Measurements from ENCODE around the gene TAS2R1.
A peak's percentile ranks its signal among the peaks of the same experiment; 100 is the strongest.

TAS2R1 gene, protein sequence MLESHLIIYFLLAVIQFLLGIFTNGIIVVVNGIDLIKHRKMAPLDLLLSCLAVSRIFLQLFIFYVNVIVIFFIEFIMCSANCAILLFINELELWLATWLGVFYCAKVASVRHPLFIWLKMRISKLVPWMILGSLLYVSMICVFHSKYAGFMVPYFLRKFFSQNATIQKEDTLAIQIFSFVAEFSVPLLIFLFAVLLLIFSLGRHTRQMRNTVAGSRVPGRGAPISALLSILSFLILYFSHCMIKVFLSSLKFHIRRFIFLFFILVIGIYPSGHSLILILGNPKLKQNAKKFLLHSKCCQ

DNA sequence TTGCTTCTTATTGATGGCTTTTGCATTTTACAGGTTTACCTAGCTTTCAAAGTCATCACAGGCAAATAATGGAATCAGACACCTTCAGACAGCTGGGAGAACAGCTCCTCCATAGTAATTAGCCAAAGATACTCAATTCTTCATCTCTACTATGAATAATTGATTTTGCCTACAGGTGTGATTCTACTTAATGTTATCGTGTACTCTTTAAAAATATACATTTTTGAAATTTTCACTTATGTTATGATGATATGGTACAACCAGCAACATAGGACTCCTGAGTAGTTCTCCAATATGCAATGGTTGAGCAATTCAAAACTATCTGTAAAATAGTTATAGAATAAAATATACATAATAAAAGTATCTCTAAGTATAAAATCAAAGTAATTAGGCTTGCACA is at the start of gene TAS2R1:
TSS of gene TAS2R1 (minus strand) at position 101 of the 400 bp plus-strand sequence. CDS start 319 bp downstream, outside the sequence.
- peak; percentile 82 to 87 for DNase-seq

DNA sequence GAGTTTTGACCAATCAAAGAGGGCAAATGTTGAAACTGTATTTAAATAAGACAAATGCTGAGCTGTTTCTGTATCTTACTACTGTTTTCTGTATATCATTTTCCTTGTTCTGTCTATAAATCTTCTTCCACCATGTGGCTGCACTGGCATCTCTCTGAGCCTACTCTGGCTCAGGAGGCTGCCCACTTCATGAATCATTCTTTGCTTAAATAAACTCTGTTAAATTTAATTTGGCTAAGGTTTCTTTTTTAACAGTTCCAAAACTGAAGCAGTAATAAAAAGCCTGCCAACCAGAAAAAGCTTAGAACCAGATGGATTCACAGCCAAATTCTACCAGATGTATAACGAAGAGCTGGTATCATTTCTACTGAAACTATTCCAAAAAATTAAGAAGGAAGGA is 40.2 kb upstream of the TAS2R1 start:
- DNase-seq: no peak

DNA sequence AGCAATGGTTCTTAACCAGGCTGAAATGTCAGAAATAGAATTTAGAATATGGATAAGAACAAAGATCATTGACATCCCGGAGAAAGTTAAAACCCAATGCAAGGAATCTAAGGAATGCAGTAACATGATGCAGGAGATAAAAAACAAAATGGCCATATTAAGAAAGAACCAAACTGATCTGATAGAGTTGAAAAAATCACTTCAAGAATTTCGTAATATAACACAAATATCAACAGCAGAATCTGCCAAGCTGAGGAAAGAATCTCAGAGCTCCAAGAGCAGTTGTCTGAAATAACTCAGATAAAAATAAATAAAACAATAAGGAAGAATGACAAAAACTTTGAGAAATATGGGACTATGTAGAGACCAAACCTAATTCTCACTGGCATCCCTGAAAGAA is 37.8 kb upstream of the TAS2R1 start:
- no peak for DNase-seq

DNA sequence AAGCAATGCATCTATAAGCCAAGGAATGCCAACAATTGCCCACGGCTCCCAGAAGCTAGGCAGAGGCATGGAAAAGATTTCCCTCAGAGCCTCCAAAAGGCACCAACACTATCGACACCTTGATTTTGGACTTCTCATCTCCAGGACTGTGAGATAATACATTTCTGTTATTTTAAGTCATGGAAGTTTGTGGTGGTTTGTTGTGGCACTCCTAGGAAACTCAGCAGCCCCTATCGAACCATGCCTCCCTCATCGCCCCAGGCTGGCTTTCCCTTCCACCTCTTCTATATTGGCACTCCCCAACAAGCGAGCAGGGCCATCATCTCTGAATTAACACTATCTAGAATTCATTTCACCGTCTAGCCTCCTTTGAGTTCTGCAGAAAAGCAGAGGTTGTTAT is 33.7 kb upstream of the TAS2R1 start:
- DNase-seq: no peak

DNA sequence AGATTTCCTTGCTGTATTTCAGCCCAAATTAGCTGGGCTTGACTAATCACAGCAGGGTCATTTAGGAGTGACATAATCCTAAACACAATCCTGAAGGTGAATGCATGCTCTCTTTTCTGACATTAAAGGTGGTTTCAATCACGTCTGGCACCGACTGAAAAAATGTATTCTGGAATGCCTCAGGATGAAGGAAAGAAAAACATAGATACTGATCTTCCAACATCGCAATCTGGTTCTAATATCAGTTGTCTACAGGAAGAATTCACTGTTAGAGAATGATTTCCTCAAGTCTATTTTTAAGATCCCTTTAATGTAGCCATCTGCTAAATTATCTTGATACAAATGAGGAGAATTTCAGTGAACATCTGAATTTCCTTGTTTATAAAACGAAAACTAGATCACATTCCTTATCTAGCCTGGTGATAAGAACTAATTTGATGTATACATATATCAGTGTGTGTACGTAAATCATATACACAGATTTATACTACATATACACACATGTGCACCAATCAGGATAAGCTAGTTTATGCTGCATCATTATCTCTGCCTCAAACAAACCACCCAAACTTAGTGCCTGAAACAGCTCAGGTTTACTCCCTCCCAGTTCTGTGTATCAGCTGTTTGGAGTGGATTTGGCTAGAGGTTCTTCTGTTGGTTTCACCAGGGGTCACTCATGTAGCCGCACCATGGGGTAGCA is 31.3 kb upstream of the TAS2R1 start:
- DNase-seq: no peak

DNA sequence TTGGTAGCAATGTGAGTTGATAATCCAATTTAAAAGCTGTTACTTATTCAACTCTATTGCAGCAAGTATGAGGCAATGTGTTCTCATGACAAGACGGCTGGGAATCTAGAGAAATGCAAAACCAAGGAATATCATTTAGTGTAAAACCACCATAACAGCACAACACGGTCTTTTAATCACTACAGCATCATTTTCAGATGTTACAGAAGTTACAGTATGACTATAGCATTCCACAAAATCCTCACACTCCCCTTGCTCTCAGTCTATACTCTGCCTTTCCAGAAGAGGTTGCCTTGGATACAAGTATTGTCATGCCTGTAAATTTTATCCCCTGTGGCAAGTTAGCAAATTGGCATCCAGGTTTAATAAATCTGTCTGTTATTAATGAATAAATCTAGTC is 28.6 kb upstream of the TAS2R1 start:
- no peak for DNase-seq

DNA sequence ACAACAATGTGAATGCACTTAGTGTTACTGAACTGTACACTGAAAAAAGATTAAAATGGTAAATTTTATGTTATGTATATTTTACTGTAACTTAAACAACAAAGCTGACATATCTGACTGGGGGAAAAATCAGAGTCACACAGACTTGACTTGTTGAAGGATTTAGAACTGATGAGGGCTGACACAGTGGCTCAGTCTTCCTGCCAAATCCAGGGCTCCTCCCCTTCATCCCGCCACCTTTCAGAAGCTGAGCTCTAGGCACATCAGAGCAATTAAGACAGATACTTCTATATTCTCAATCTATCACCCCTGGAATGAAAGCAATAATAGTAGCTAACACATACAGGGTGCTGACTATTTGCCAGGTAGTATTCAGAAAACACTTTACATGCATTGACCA is 27.7 kb upstream of the TAS2R1 start:
- no peak for DNase-seq

DNA sequence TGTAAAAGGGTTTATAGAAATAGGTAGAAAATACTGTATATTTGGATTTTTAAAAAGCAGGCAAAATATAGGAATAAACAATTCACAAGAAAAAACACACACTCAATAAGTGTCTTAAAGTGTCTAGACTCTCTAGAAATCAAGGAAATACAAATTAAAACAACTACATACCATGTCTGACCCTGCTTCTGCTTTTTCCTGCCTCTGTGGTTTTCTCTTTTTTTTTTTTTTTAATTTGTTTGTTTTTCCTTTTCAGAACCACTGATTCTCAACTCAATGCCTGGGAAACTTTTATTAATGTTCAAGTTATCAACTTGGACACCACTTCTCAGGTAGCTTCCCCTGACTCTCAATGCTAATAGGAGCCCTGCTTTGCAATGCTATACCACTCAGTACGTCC is 25.5 kb upstream of the TAS2R1 start:
- DNase-seq: no peak

DNA sequence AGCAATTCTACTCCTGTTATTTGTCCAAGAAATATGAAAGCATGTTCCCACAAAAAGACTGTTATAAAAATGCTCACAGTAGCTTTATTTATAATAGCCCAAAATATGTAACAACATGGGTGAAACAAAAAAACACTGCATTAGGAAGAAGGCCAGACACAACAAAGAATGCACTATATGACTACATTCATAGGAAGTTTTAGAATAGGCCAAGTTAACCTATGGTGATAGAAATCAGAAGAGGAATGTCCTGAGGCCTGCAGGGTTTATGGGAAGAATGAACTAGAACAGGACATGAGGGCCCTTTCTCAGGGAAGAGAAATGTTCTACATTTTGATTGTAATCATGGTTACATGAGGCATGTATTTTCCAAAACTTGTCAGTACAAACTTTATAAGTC is 24.7 kb upstream of the TAS2R1 start:
- DNase-seq: no peak

DNA sequence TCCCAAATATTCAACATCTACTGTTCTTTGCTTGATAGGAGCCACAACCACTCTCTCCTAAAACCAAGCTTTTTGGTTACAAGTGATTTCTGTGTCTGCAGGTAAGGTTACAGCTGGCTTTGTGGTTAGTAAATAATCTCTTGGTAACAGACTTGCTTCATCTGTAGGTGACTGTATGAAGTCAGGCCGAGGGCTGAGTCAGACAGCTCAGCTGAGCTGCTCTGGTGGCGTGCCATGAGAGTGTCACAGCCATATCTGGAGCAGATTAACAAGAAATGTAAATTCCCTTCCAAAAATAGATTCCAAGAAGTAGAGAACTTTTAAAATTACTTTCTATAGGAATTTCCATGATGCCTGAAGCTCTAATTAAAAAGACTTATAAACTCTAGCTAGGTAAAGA is 23.7 kb upstream of the TAS2R1 start:
- peak in 1 of 2 experiments; percentile 17 for DNase-seq

DNA sequence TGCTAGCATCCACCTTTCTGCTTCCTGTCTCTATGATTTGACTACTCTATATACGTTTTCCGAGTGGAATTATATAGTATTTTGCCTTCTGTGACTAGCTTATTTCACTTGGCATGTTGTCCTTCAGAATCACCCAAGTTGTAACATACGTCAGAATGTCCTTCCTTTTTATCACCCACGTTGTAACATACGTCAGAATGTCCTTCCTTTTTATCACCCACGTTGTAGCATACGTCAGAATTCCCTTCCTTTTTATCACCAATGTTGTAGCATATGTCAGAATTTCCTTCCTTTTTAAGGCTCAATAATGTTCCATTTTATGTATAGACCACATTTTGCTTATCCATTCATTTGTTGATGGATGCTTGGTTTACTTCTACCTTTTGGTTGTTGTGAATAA is 22.9 kb upstream of the TAS2R1 start:
- DNase-seq: no peak

DNA sequence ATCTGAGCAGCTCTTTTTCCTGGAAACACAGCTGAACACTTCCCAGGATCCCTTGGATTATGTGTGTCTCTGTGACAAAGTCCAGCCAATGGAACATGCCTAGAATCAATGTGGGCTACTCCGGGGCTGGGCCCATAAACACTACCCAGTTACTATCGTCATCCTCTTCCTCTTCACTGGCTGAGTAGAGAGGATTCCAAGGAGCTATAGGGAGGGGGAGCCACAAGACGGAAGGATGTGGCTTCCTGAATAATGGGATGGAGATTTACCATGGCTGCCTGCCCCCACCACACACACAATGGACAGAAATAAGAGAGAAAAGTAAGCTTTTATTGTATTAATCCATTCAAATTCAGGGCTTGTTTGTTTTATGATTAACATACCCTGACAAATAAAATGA is 22.1 kb upstream of the TAS2R1 start:
- peak; percentile 17 to 31 for DNase-seq

DNA sequence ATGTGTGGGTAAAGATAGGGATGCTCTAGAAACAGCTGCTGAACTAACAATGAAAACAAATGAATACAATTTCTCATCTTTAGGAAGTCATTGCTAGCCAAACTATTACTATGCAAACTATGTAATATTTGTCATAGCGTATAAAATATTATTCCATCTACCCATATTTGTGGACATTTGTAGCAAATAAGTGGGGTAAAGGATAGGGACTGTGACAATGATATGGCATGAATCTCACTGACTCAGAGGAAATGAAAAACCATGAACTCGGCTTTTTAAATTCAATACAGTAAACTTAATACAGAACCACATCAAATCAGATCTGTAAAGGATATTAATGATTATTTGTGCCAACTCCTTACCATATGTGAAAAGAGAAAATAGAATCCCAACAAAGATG is 16.7 kb upstream of the TAS2R1 start:
- DNase-seq: no peak

DNA sequence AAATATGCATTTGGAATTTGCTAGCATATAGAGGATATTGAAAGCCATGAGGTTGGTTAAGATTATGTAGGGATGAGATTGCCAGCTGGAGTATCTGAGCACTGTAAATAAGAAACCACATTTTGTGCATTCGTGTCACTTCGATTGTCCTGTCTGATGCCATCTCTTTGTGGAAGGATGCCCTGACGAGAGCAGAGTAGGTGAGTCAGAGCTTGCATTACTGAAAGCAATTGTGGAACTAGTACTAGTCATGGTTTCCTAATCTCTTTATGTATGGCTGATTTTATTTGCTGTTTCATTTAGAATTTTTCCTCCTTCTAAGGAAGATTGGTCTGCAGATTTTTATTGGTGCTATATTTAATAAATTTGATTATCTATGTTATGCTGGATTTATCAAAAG is 14.5 kb upstream of the TAS2R1 start:
- no peak for DNase-seq

DNA sequence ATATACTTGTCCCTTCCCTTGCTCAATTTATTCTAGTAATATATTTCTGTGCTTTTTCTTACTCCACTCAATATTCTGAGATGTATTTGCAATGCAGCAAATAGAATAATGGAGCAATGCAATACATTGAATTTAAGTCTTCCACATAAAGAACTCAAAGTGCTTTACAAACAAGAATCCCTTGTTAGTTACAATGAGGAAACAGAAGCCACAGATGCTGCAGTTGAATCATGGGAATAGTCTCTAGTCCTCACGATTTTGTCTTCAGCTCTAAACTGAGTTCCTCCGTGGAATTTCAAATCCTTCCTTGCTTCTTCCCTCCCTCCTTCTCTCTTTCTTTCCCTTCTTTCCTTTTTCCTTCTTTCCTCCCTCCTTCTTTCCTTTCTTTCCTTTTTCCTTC is 12.5 kb upstream of the TAS2R1 start:
- DNase-seq: no peak

DNA sequence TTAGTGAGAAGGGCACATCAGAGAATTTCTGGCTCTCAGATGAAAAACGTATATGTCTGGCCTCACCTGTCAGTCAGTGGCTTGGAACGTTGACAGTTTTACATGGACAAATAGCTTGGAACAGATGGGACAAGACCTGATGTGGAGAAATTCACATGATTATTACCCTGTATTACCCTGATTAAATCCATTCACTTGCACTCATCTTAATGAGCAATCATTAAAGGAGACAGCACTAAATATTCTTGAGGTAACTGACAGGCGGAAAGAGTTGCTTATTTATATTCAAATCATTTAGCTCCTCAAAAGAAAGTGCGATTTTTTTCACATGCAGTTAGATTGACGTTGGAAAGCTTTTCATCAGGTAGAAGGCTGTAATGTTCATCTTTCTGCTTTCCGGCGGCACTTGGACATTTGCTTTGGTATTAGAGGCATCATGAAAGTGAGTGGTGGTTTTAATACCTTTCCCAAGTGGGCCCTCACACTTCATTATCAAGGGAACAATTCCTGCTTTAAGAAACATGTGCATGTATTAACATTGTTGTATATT is 11.7 kb upstream of the TAS2R1 start:
- no peak for DNase-seq

DNA sequence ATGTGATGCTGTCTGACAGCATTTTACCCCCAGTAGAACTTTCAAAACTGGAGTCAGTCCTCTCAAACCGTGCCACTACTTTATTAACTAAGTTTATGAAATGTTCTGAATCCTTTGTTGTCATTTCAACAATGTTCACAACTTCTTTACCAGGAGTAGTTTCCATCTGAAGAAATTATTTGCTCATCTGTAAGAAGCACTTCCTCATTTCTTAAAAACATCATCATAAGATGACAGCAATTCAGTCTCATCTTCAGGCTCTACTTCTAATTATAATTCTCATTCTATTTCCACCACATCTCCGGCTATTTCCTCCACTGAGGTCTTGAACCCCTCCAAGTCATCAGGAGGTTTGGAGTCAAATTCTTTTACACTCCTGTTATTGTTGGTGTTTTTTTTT is 2.3 kb upstream of the TAS2R1 start:
- no peak for DNase-seq

DNA sequence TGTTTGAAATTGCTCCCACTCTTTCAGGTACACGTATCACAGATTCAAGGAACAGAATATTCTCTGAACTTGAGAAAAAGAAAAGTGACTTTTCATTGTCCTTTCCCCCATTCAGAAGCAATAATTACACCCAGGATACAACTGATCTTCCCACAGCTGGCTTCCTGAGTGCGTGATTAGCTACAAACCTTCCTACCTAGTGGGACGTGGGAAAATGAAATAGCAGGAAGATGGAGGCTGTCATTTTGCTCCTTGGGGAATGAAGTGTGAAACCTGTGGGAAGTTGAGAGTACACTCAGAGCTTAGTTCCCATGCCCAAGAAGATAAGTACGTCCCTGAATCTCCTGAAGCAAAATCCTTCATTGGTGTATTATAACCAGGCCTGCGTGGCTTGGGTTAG is 2.6 kb downstream of the TAS2R1 start:
- no peak for DNase-seq

DNA sequence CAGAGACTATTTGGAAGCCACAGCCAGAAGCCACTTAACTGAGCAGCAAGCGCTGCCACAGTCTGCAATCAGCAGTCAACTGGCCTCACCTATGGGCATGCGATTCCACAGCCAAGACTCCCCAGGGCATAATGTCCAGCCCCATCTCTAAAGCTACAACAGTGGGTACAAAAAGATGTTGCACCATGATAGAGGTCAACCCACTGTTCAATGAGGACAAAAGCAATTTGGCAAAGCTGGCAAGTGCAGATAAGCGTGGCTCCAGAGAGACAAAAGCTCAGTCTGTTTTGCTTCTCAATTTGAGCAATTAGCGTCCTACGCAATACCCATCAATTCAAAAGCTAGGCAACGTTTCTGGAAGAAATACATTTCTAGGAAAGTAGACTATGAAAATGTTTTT is 3.2 kb downstream of the TAS2R1 start:
- no peak for DNase-seq

DNA sequence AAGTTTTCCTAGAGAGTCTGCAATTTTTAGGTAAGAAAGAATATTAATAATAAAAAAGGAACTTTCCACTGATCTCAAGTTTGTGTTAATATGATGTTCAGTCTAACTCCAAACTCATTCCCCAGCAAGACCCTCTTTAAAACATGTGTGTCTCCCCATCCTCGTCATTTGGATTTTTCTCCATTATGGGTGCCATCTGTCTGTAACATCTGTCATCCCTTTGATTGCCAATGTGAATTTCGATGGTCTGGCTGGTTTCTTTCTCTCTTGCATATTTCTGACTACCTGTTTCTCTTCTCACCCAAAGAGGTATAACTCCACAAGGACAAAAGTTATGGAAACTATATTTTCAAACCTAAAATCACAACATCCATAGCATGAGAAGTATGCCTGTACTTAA is 4.4 kb downstream of the TAS2R1 start:
- DNase-seq: no peak

DNA sequence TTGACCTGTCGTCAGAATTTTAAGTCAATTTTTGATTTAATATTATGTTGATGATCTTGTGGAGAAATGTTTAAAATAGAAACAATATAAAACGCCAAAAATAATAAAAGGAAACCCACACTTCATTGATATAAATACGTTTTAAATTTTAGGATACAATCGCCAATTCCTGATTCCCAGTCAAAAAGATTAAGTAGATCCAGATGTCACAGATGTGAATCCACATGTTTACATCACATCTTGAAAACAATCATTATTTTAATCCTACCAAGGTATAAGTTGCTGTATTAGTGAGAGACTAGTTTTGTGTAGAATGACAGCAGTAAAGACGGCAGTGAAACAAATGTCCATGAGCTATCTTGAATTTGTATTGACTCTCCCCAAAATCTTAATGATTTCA is 4.9 kb downstream of the TAS2R1 start:
- DNase-seq: no peak

DNA sequence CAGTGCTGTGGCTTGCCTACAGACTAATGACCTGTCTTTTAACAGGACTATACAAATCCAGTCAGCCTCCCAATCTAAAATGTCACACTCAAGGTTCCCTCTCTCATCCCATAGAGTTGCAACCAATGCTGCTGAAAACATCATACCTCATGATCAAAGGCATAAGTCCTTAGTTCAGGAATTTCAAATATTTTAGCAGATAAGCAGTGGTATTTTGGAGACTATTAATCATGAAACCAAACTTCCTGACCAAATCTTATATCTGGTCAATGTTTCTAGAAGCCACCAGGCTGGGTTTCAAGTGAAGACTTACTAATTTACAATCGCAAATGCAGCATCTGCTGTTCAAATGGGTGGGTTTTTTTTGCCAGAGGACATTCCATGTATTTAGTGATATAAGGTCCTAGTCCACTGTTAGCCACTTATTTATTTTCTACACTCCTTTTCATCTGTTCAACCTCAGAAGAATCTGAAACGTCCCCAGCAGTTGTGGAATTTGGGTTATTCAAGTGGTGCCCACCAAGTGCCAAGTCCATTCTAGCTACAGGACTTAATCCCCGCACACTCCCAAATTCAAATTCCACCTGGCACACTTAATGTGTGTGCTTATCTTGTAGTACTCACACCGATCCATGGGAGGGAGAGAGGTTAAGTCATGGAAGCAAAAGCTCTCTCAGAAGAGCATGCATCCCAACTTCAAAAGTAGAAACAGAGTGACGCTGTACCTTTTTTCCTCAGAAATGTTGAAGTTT is 5.8 kb downstream of the TAS2R1 start:
- DNase-seq: no peak

DNA sequence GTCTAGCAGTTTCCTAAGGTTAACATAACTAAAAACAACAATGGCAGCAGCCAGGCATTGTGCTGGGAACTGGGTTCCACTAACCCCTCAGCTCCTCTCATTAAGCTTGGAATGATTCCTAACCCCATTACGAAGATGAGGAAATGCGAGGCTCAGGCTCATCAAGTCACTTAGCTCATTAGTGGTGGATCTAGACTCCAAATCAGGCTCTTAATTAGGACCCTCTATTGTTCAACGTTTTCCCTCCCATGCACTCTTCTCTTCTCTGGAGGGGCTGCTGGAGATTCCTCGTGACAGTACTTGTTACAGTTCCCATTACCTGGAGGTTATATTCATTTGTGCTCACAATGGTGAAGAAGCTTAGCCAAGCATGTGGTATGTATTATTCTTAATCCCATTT is 6.5 kb downstream of the TAS2R1 start:
- no peak for DNase-seq

DNA sequence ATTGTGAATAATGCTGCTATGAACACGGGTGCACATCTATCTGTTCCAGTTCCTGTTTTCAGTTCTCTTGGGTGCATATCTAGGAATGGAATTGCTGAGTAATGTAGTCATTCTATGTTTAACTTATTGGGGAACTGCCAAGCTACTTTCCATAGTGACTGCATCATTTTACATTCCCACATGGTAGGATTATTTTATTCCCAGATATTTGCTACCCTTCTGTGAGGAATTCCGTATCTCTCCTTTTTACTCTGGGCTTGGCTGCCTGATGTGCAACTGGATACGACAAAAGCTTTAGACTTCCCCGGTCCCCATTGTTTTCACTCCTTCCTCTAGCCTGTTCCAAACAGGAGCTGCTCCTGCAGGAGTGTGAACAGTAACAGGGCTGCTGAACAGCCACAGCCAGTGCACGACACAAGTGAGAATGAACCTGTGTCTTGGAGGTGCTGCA is 7.2 kb downstream of the TAS2R1 start:
- DNase-seq: no peak

All from NCI-H526 (cell line).